Activated naive CD8-positive, alpha-beta T cell treated with anti-CD3 and anti-CD28 coated beads for 36 hours (primary cell): ENCODE data around the gene PLD2. TPM values are rescaled to one million over a fixed set of nuclear protein-coding genes. Genes with fewer than 3 reads are reported as not detected.
"Not testable (repeated sequence)": the region's sequence is repeated elsewhere in the genome, so short reads cannot be mapped to it uniquely, and the experiment has no call there.

ENCODE experiments used
- DNase-seq: peaks from one replicate; pipeline ENCODE4 v3.0.0; 2021
- H3K27ac Mint-ChIP-seq: one replicate; pipeline ENCODE4 v1.8.0; 2022; ENCODE audit warnings: mild to moderate bottlenecking, moderate library complexity, mixed read lengths
- H3K27me3 Mint-ChIP-seq: one replicate; pipeline ENCODE4 v1.8.0; 2022; ENCODE audit warnings: mild to moderate bottlenecking, mixed read lengths
- H3K36me3 Mint-ChIP-seq: one replicate; pipeline ENCODE4 v1.8.0; 2021; ENCODE audit warnings: mild to moderate bottlenecking, mixed read lengths
- H3K4me1 Mint-ChIP-seq: one replicate; pipeline ENCODE4 v1.8.0; 2021; ENCODE audit warnings: mixed read lengths
- H3K4me3 Mint-ChIP-seq: one replicate; pipeline ENCODE4 v1.8.0; 2022; ENCODE audit warnings: mild to moderate bottlenecking, moderate library complexity, mixed read lengths
- H3K9me3 Mint-ChIP-seq: one replicate; pipeline ENCODE4 v1.8.0; 2022; ENCODE audit warnings: mixed read lengths
- total RNA-seq, 2 experiments: library from RNA; stranded (reverse); gene quantifications; one replicate each; pipeline ENCODE4 v1.2.3, GENCODE V29; 2021

Gene PLD2
- total RNA-seq, 2 experiments from 2014 or later = 4.2 to 5.4 TPM

DNA sequence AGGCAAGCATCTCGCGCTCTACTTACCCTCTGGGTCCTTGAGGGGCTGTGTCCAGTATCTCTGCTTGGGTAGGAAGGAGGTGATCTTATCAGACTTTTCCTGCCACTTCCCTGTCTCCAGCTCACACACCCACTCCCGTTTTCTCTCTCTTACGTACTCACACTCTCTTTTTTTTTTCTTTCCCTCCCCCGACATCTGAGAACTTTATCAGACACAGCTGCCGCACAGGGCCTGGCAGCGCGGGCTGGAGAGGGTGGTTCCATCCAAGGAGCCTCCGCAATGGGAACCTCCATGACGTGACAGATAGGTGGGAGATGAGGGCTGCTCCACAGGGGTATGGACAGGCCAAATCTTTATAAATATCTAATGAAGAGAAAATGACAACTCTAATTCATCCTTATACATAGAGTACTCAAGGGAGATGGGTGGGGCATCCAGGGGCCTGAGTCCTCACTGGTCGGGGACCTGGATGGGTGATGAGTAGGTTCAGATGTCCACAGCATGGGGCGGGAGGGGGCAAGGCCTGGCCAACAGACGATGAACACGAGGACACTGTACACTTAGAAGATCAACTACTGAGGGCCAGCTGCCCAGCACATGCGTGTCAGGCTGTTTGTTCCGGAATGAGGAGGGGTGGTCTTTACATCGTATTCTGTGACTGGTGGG is 49.5 kb downstream of the PLD2 start:
- Mint-ChIP-seq H3K4me3 (no peak overlapping the region), H3K4me1 (peaks cover 14% of the 10 kb centered on the region), H3K27me3 (peaks cover 8% of the 10 kb centered on the region), H3K36me3 (peaks cover 10% of the 10 kb centered on the region), H3K27ac (no peak overlapping the region), H3K9me3 (peaks cover 7% of the 10 kb centered on the region)
- no peak for DNase-seq

GRCh38 chr17:4856937-4857314 is 50.0 kb downstream of the PLD2 start:
- Mint-ChIP-seq H3K9me3 (peaks cover 6% of the 10 kb centered on the region), H3K27ac (no peak overlapping the region), H3K27me3 (peaks cover 8% of the 10 kb centered on the region), H3K36me3 (peaks cover 9% of the 10 kb centered on the region), H3K4me3 (no peak overlapping the region), H3K4me1 (peaks cover 14% of the 10 kb centered on the region)
- no peak for DNase-seq

GRCh38 chr17:4857347-4857746 is 50.4 kb downstream of the PLD2 start:
- DNase-seq, H3K27ac Mint-ChIP-seq, H3K36me3 Mint-ChIP-seq, H3K27me3 Mint-ChIP-seq, H3K9me3 Mint-ChIP-seq, H3K4me3 Mint-ChIP-seq: not testable (repeated sequence)
- peaks cover 12% of the 10 kb centered on the region for H3K4me1 Mint-ChIP-seq

DNA sequence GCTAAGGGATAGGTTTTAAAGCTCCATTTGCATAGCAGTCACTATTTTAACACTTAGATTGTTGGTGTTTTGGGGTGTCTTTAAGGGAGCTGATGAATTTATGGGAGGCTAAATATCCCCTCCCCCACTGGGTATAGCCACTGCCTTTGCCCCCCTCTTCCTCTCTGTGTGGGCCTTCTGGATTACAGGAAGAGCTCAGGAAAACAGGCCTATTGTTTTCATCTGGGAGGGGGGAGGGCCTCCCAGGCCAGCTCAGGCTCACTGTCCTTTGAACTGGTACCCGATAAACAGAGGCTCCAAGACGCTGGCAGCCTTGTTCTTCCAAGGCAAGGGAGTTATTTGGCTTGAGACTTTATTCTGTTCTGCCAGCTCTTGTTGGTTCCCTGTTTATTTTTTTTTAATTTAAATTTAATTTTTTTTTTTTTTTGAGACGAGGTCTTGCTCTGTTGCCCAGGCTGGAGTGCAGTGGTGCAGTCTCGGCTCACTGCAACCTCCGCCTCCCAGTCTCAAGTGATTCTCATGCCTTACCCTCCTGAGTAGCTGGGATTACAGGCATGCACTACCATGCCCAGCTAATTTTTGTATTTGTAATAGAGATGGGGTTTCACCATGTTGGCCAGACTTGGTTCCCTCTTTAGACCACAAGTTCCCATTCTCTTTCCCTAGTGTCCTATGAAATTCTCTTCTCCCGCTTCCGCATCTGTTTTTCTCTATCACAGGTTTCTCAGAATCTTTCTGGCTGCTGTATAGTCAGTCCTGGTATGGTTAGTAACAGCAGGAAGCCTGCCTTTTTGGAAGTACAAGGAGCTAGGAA is 51.3 kb downstream of the PLD2 start:
- Mint-ChIP-seq H3K4me3 (no peak overlapping the region), H3K4me1 (peaks cover 10% of the 10 kb centered on the region), H3K27ac (no peak overlapping the region), H3K27me3 (peaks cover 2% of the 10 kb centered on the region), H3K9me3 (no peaks in the 10 kb centered on the region), H3K36me3 (peaks cover 3% of the 10 kb centered on the region)
- DNase-seq = no peak

DNA sequence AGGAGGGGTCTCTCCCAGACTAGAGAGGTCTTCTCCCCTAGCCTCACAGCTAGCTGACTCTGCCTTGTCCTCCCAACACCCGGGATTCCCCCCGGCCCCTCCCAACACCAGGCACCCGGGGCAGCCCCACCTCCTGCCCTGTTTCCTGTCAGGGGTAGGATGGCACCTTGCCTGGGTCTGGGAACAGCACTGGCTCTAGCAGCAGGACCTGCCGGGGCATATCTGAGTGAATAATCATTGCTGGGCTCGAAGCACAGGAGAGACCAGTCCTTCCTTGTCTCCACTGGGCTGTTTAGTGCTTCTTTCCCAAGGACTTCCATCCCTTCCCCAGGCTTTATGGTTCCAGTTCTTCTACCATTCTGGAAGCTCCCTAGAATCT is 51.9 kb downstream of the PLD2 start:
- H3K27ac Mint-ChIP-seq = no peak overlapping the region
- H3K9me3 Mint-ChIP-seq = no peaks in the 10 kb centered on the region
- no peak for DNase-seq
- no peaks in the 10 kb centered on the region for H3K27me3 Mint-ChIP-seq
- no peak overlapping the region for H3K4me3 Mint-ChIP-seq
- H3K4me1 Mint-ChIP-seq = peaks cover 8% of the 10 kb centered on the region
- peaks cover 3% of the 10 kb centered on the region for H3K36me3 Mint-ChIP-seq

DNA sequence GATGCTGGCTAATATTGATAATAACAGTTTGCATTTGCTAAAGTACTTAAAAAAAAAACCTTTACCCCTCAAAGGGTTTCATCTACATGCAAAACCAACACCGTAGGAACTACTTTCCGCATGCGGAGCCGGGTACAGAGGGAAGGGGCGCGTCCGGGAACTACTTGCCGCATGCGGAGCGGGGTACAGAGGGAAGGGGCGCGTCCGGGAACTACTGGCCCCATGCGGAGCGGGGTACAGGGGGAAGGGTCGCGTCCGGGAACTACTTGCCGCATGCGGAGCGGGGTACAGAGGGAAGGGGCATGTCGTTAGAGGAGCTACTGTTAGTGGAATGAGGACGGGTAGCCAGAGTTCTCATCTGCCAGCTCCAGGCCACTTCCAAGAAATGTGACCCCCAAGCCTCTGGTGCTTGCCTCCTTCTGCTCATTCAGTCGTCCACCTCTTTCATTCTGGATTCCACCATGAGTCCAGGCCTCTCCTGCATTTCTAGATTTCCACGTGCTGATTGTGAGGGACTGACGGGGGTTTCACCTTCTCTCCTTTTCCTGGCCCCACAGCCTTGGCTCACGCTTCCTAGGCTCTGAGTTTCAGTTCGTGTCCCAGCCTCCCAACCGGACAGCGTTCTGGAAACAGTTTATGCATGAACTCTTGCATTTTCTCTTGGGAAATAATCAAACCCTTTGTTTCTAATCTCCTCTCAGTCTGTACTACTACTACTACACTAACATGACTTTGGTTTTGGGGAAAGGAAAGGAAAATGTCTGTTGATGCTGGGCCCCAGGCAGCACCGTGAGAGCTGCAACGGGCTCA is 53.1 kb downstream of the PLD2 start:
- no peak for DNase-seq
- Mint-ChIP-seq H3K9me3 (no peaks in the 10 kb centered on the region), H3K4me3 (no peak overlapping the region), H3K36me3 (peaks cover 3% of the 10 kb centered on the region), H3K27me3 (no peaks in the 10 kb centered on the region), H3K27ac (no peak overlapping the region), H3K4me1 (peaks cover 2% of the 10 kb centered on the region)

DNA sequence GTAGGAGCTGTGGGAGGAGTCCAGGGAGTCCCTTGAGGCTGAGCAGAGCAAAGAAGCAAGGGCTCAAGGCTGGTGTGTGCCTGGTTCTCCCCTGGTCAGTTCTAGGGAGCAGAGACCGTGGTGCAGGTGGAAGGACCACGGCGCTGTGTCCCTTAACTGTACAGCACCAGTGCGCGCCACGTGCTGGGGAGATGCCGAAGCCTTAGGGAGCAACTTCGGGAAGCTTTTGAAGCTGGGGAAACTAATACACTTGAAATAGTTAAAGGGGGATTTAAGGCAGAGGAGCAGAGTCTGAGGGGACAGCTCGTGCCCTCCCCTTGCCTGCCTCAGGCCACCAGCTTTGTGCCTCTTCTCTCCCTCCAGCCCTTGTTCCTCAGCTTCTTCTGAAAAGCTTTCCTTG is 53.7 kb downstream of the PLD2 start:
- peaks cover 3% of the 10 kb centered on the region for H3K36me3 Mint-ChIP-seq
- H3K4me3 Mint-ChIP-seq = no peak overlapping the region
- no peak for DNase-seq
- no peaks in the 10 kb centered on the region for H3K27me3 Mint-ChIP-seq
- no peaks in the 10 kb centered on the region for H3K9me3 Mint-ChIP-seq
- H3K4me1 Mint-ChIP-seq = peaks cover 2% of the 10 kb centered on the region
- no peak overlapping the region for H3K27ac Mint-ChIP-seq

DNA sequence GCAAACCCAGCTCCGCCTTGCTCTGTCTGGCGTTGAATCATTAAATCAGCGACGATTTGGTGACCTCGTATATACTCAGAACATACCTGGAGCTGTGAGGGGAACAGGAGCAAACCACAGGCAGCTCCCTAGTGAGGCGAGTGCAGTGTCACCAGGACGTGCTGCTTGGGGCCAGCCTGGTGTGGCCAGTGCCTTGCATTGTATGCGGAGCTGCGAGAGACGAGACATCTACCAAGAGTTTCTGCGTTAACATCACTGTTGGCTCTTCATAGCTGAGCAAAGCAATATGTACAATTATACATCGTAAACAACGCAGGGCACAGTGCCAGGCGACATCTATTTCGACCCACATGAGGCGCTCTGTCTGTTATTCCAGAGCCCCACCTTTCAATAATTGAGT is 54.1 kb downstream of the PLD2 start:
- Mint-ChIP-seq H3K27me3 (no peaks in the 10 kb centered on the region), H3K27ac (no peak overlapping the region), H3K9me3 (no peaks in the 10 kb centered on the region), H3K36me3 (peaks cover 3% of the 10 kb centered on the region), H3K4me1 (peaks cover 2% of the 10 kb centered on the region), H3K4me3 (no peak overlapping the region)
- DNase-seq = no peak

DNA sequence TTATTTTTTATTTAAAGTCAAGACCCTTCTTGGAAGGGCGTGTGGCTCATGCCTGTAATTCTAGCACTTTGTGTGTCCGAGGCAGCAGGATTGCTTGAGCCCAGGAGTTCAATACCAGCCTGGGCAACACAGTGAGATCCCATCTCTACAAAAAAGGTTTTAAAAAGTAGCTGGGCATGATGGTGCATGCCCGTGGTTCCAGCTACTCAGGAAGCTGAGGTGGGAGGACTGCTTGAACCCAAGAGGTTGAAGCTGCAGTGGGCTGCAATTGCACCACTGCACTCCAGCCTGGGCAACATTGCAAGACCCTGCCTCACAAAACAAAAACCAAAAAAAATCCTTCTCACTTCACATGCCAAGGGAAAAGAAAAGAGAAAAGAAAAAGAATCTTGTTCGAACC is 55.8 kb downstream of the PLD2 start:
- no peak for DNase-seq
- H3K36me3 Mint-ChIP-seq = no peaks in the 10 kb centered on the region
- no peaks in the 10 kb centered on the region for H3K27me3 Mint-ChIP-seq
- H3K4me3 Mint-ChIP-seq = no peak overlapping the region
- no peaks in the 10 kb centered on the region for H3K9me3 Mint-ChIP-seq
- no peak overlapping the region for H3K27ac Mint-ChIP-seq
- peaks cover 2% of the 10 kb centered on the region for H3K4me1 Mint-ChIP-seq

DNA sequence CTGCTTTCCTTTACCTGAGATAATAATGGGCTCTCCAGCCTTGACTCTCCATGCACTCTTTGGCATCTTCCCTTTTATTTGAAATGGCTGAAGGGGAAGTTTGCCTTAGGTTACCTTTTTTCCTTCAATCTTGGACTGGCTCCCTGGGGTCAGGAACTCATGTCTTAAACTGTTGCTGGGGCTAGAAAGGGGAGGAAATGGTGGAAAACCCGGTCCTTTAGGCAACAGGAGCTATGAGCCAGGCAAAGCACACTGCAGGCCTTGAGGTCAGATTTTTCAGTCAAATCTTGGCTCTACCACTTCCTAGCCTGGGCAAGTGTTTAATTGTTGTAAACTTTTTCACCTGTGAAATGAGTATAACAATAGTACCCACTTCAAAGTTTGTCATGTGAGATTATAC is 56.4 kb downstream of the PLD2 start:
- Mint-ChIP-seq H3K36me3 (no peaks in the 10 kb centered on the region), H3K4me3 (no peak overlapping the region), H3K4me1 (peaks cover 2% of the 10 kb centered on the region), H3K27me3 (no peaks in the 10 kb centered on the region), H3K27ac (no peak overlapping the region), H3K9me3 (no peaks in the 10 kb centered on the region)
- DNase-seq = no peak

DNA sequence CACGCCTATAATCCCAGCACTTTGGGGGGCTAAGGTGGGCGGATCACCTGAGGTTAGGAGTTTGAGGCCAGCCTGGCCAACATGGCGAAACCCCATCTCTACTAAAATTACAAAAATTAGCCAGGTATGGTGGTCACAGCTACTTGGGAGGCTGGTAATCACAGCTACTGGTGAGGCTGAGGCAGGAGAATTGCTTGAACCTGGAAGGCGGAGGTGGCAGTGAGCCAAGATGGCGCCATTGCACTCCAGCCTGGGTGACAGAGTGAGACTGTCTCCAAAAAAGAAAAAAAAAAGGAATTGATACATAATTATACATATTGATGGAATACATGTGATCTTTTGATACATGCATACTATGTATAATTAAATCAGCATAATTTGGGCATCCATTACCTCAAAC is 60.6 kb downstream of the PLD2 start:
- H3K27me3 Mint-ChIP-seq, H3K27ac Mint-ChIP-seq, H3K4me1 Mint-ChIP-seq, H3K4me3 Mint-ChIP-seq, H3K36me3 Mint-ChIP-seq, H3K9me3 Mint-ChIP-seq, DNase-seq: not testable (repeated sequence)

DNA sequence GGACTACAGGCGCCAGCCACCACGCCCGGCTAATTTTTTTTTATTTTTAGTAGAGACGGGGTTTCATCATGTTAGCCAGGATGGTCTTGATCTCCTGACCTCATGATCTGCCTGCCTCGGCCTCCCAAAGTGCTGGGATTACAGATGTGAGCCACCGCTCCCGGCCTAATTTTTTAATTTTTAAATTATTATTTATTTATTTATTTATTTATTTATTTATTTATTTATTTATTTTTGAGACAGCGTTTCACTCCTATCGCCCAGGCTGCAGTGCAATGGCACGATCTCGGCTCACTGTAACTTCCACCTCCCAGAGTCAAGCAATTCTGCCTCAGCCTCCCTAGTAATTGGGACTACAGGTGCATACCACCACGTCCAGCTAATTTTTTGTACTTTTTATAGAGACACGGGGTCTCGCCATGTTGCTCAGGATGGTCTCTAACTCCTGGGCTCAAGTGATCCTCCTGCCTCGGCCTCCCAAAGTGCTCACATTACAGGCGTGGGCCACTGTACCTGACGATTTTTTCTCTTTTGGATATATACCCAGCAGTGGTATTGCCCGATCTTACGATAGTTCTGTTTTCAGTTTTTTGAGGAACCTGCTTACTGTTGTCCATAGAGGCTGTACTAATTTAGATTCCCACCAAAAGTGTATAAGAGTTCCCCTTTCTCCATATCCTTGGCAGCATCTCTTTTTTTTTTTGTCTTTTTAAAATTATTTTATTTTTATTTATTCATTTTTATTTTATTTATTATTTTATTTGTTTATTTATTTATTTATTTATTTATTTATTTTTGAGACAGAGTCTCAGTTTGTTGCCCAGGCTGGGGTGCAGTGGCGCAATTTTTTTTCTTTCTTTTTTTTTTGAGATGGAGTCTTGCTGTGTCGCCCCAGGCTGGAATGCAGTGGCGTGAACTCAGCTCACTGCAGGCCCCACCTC is 62.4 kb downstream of the PLD2 start:
- H3K9me3 Mint-ChIP-seq, H3K27me3 Mint-ChIP-seq, H3K4me1 Mint-ChIP-seq, H3K27ac Mint-ChIP-seq, H3K4me3 Mint-ChIP-seq, H3K36me3 Mint-ChIP-seq, DNase-seq: not testable (repeated sequence)

DNA sequence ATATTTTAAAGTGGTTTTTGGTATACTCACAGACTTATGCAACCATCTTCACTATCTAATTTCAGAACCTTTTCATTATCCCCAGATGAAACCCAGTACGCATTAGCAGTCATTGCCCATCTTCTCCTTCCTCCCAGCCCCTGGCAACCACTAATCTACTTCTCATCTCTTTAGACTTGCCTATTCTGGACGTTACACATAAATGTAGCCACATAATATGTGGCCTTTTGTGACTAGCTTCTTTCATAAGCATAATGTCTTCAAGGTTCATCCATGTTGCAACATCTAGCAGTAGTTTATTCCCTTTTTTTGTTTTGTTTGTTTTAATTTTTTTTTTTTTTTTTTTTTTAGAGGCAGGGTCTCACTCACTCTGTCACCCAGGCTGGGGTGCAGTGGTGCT is 63.9 kb downstream of the PLD2 start:
- Mint-ChIP-seq H3K27ac (no peak overlapping the region), H3K4me3 (no peak overlapping the region), H3K27me3 (no peaks in the 10 kb centered on the region), H3K9me3 (no peaks in the 10 kb centered on the region), H3K4me1 (no peaks in the 10 kb centered on the region), H3K36me3 (peaks cover 3% of the 10 kb centered on the region)
- DNase-seq = no peak

DNA sequence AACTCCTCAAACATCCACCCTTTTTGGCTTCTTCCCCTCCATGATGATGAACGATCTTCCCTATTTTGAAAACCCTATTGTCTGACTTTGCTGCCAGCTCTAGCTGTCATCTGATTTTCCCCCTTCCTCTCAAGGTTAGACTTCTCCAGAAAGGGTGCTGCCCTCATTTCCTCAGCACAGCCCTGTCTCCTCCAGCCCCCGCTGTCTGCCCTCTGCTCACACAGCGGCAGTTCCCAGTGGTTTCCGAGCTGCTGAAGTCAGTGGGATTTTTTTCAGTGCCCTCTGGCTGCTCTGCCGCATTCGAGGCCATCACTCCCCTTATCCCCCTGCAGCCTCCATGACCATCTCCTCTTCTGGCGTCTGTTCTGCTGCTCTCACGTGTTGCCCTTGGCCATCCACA is 65.8 kb downstream of the PLD2 start:
- peaks cover 3% of the 10 kb centered on the region for H3K36me3 Mint-ChIP-seq
- H3K27me3 Mint-ChIP-seq = no peaks in the 10 kb centered on the region
- H3K4me3 Mint-ChIP-seq = no peak overlapping the region
- no peaks in the 10 kb centered on the region for H3K9me3 Mint-ChIP-seq
- DNase-seq = no peak
- no peaks in the 10 kb centered on the region for H3K4me1 Mint-ChIP-seq
- H3K27ac Mint-ChIP-seq = no peak overlapping the region
